ENCODE results near the gene XYLT2. TPM values are rescaled to one million over a fixed set of nuclear protein-coding genes. Genes with fewer than 3 reads are reported as not detected.

The XYLT2 gene
- total RNA-seq, 1 experiment from 2014 or later: 39.7 TPM

DNA sequence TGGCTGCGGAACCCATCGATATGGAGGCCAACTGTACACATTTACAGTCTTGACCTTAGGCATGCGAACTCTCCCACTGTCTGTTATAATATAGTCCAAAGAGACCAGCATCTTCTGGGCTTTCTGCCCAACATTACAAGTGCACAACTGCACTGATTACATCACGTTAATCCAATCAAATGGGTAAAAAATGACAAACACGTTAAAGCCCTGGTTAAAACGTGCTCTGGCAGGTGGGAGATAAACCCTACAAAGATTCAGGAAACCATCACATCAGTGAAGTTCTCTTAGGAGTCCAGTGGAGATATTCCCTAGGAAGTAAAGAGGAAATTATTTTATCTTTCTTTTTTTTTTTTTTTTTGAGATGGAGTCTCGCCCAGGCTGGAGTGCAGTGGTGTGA, 23.7 kb upstream of the XYLT2 start (continued):
- TF ChIP-seq, protein P1, sequence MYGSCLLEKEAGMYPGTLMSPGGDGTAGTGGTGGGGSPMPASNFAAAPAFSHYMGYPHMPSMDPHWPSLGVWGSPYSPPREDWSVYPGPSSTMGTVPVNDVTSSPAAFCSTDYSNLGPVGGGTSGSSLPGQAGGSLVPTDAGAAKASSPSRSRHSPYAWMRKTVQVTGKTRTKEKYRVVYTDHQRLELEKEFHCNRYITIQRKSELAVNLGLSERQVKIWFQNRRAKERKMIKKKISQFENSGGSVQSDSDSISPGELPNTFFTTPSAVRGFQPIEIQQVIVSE (CRISPR knock-in tag; IDR thresholded peaks at IDR 0.05; ENCODE audit: borderline replicate concordance): no peak
- TF ChIP-seq RELA (CRISPR knock-in tag; IDR thresholded peaks at IDR 0.05; ENCODE audit: borderline replicate concordance) (no peak), SOX15 (CRISPR knock-in tag; IDR thresholded peaks at IDR 0.05) (no peak), ZBTB21 (CRISPR knock-in tag; IDR thresholded peaks at IDR 0.05; ENCODE audit: borderline replicate concordance) (no peak), NFE2L1 (CRISPR knock-in tag; IDR thresholded peaks at IDR 0.05) (no peak)

GRCh38 chr17:50323060-50323459, 22.9 kb upstream of the XYLT2 start:
- Mint-ChIP-seq H3K36me3 (no peaks in the 10 kb centered on the region), H3K9me3 (no peaks in the 10 kb centered on the region), H3K4me1 (no peaks in the 10 kb centered on the region), H3K27ac (no peak overlapping the region), H3K27me3 (ENCODE audit: low read depth) (no peaks in the 10 kb centered on the region), H3K4me3 (no peak overlapping the region)
- ChIA-PET CTCF (interaction anchor here (0.6 to 1.1 kb wide), 6 partner anchors 10 to 144 kb away, joined by 3 to 10 read pairs (median 4); partner anchors contain the start of gene LRRC59), POLR2A (no interaction called here)
- DNase-seq (ENCODE audit: low spot score) (no peak), ATAC-seq (no peak)
- no peak for TF ChIP-seq NR2C2 (CRISPR knock-in tag; IDR thresholded peaks at IDR 0.05)
- no peak for TF ChIP-seq ZNF232 (CRISPR knock-in tag; IDR thresholded peaks at IDR 0.05)
- no peak for TF ChIP-seq NR1H2 (CRISPR knock-in tag; IDR thresholded peaks at IDR 0.05)
- TF ChIP-seq, protein P1 (CRISPR knock-in tag; IDR thresholded peaks at IDR 0.05; ENCODE audit: borderline replicate concordance): no peak
- no peak for TF ChIP-seq GABPB1 (CRISPR knock-in tag; IDR thresholded peaks at IDR 0.05)
- TF ChIP-seq GRHL2 (CRISPR knock-in tag; IDR thresholded peaks at IDR 0.05; ENCODE audit: insufficient replicate concordance, severe bottlenecking): no peak
- no peak for TF ChIP-seq ZNF423 (CRISPR knock-in tag; IDR thresholded peaks at IDR 0.05)
- no peak for TF ChIP-seq IRF1 (CRISPR knock-in tag; IDR thresholded peaks at IDR 0.05)
- TF ChIP-seq, protein P2, sequence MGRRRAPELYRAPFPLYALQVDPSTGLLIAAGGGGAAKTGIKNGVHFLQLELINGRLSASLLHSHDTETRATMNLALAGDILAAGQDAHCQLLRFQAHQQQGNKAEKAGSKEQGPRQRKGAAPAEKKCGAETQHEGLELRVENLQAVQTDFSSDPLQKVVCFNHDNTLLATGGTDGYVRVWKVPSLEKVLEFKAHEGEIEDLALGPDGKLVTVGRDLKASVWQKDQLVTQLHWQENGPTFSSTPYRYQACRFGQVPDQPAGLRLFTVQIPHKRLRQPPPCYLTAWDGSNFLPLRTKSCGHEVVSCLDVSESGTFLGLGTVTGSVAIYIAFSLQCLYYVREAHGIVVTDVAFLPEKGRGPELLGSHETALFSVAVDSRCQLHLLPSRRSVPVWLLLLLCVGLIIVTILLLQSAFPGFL (CRISPR knock-in tag; IDR thresholded peaks at IDR 0.05; ENCODE audit: borderline replicate concordance): no peak
- TF ChIP-seq ATF3 (CRISPR knock-in tag; conservative IDR thresholded peaks at IDR 0.05): no peak
- TF ChIP-seq, protein P3, sequence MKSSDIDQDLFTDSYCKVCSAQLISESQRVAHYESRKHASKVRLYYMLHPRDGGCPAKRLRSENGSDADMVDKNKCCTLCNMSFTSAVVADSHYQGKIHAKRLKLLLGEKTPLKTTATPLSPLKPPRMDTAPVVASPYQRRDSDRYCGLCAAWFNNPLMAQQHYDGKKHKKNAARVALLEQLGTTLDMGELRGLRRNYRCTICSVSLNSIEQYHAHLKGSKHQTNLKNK (CRISPR knock-in tag; IDR thresholded peaks at IDR 0.05): no peak
- TF ChIP-seq AR (CRISPR knock-in tag; IDR thresholded peaks at IDR 0.05): no peak
- TF ChIP-seq GTF2I (CRISPR knock-in tag; conservative IDR thresholded peaks at IDR 0.05): no peak
- TF ChIP-seq ZNF317 (CRISPR knock-in tag; IDR thresholded peaks at IDR 0.05; ENCODE audit: borderline replicate concordance, low read depth): no peak
- no peak for TF ChIP-seq SMAD4 (CRISPR knock-in tag; IDR thresholded peaks at IDR 0.05)
- TF ChIP-seq ZNF671 (CRISPR knock-in tag; IDR thresholded peaks at IDR 0.05): no peak
- TF ChIP-seq, protein P4, sequence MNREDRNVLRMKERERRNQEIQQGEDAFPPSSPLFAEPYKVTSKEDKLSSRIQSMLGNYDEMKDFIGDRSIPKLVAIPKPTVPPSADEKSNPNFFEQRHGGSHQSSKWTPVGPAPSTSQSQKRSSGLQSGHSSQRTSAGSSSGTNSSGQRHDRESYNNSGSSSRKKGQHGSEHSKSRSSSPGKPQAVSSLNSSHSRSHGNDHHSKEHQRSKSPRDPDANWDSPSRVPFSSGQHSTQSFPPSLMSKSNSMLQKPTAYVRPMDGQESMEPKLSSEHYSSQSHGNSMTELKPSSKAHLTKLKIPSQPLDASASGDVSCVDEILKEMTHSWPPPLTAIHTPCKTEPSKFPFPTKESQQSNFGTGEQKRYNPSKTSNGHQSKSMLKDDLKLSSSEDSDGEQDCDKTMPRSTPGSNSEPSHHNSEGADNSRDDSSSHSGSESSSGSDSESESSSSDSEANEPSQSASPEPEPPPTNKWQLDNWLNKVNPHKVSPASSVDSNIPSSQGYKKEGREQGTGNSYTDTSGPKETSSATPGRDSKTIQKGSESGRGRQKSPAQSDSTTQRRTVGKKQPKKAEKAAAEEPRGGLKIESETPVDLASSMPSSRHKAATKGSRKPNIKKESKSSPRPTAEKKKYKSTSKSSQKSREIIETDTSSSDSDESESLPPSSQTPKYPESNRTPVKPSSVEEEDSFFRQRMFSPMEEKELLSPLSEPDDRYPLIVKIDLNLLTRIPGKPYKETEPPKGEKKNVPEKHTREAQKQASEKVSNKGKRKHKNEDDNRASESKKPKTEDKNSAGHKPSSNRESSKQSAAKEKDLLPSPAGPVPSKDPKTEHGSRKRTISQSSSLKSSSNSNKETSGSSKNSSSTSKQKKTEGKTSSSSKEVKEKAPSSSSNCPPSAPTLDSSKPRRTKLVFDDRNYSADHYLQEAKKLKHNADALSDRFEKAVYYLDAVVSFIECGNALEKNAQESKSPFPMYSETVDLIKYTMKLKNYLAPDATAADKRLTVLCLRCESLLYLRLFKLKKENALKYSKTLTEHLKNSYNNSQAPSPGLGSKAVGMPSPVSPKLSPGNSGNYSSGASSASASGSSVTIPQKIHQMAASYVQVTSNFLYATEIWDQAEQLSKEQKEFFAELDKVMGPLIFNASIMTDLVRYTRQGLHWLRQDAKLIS (CRISPR knock-in tag; IDR thresholded peaks at IDR 0.05; ENCODE audit: borderline replicate concordance): no peak
- TF ChIP-seq, protein P5, sequence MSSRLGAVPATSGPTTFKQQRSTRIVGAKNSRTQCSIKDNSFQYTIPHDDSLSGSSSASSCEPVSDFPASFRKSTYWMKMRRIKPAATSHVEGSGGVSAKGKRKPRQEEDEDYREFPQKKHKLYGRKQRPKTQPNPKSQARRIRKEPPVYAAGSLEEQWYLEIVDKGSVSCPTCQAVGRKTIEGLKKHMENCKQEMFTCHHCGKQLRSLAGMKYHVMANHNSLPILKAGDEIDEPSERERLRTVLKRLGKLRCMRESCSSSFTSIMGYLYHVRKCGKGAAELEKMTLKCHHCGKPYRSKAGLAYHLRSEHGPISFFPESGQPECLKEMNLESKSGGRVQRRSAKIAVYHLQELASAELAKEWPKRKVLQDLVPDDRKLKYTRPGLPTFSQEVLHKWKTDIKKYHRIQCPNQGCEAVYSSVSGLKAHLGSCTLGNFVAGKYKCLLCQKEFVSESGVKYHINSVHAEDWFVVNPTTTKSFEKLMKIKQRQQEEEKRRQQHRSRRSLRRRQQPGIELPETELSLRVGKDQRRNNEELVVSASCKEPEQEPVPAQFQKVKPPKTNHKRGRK (CRISPR knock-in tag; IDR thresholded peaks at IDR 0.05; ENCODE audit: borderline replicate concordance): no peak
